ENCODE results near the gene EIF3F.

EIF3F gene

GRCh38 chr11:7986768-7987559 lies at the start of gene EIF3F:
Gene EIF3F, plus strand, starts transcription at chr11:7987337. Its CDS starts 16 bp downstream, at chr11:7987353.
- in situ Hi-C loops (cut with HindIII; ENCODE audit: low sequenced_read_pairs), result no loop called here
- H3K4me3 ChIP-seq (ENCODE audit: low read depth, low read length), result peak within 1 kb of the TSS; percentile 89
- peak; percentile 100 for DNase-seq (ENCODE audit: low read depth)
- TF ChIP-seq CTCF (IDR thresholded peaks at IDR 0.05; ENCODE audit: low read depth, low read length, missing control alignments), result peak; percentile 88

GRCh38 chr11:7941146-7941545 lies 46.0 kb upstream of the EIF3F start:
- TF ChIP-seq CTCF (IDR thresholded peaks at IDR 0.05; ENCODE audit: low read depth, low read length, missing control alignments), result no peak
- in situ Hi-C loops (cut with HindIII; ENCODE audit: low sequenced_read_pairs), result no loop called here
- no peak overlapping the region for H3K4me3 ChIP-seq (ENCODE audit: low read depth, low read length)
- no peak for DNase-seq (ENCODE audit: low read depth)

GRCh38 chr11:7941608-7942007 lies 45.5 kb upstream of the EIF3F start, which contains the start of gene OR10A3:
Gene OR10A3, minus strand, starts transcription at chr11:7941708. Its CDS starts 2,188 bp downstream, at chr11:7939520.
- no peak for TF ChIP-seq CTCF (IDR thresholded peaks at IDR 0.05; ENCODE audit: low read depth, low read length, missing control alignments)
- in situ Hi-C loops (cut with HindIII; ENCODE audit: low sequenced_read_pairs), result no loop called here
- DNase-seq (ENCODE audit: low read depth), result no peak
- no peak within 1 kb of the TSS for H3K4me3 ChIP-seq (ENCODE audit: low read depth, low read length)

GRCh38 chr11:7944123-7944522 lies 43.0 kb upstream of the EIF3F start:
- in situ Hi-C loops (cut with HindIII; ENCODE audit: low sequenced_read_pairs), result no loop called here

GRCh38 chr11:7949934-7950333 lies 37.2 kb upstream of the EIF3F start:
- no peak overlapping the region for H3K4me3 ChIP-seq (ENCODE audit: low read depth, low read length)
- no peak for DNase-seq (ENCODE audit: low read depth)
- in situ Hi-C loops (cut with HindIII; ENCODE audit: low sequenced_read_pairs), result no loop called here
- TF ChIP-seq CTCF (IDR thresholded peaks at IDR 0.05; ENCODE audit: low read depth, low read length, missing control alignments), result no peak

More at GRCh38 chr11:7944123-7944522, 43.0 kb upstream of the EIF3F start:
- TF ChIP-seq CTCF (IDR thresholded peaks at IDR 0.05; ENCODE audit: low read depth, low read length, missing control alignments), result no peak
- DNase-seq (ENCODE audit: low read depth), result no peak
- H3K4me3 ChIP-seq (ENCODE audit: low read depth, low read length), result no peak overlapping the region

GRCh38 chr11:7955191-7955590 lies 31.9 kb upstream of the EIF3F start:
- DNase-seq (ENCODE audit: low read depth), result no peak
- no peak overlapping the region for H3K4me3 ChIP-seq (ENCODE audit: low read depth, low read length)
- in situ Hi-C loops (cut with HindIII; ENCODE audit: low sequenced_read_pairs), result no loop called here
- TF ChIP-seq CTCF (IDR thresholded peaks at IDR 0.05; ENCODE audit: low read depth, low read length, missing control alignments), result no peak

Measured in astrocyte of the cerebellum (primary cell).